Astrocyte (in vitro differentiated cells and primary cell): ENCODE results near the gene TSNAX.

Experiments
- EZH2 ChIP-seq: IDR thresholded peaks from 2 replicates; pipeline ENCODE4 v1.6.1; 2012; ENCODE audit warnings: mild to moderate bottlenecking, low read length, inconsistent platforms; ENCODE audit not compliant: insufficient read depth
- TF ChIP-seq, protein P1 (sequence below): IDR thresholded peaks from 2 replicates; pipeline ENCODE4 v1.5.1; 2011; ENCODE audit warnings: low read depth, mild to moderate bottlenecking, inconsistent platforms, low read length, moderate library complexity; ENCODE audit not compliant: insufficient read depth

DNA sequence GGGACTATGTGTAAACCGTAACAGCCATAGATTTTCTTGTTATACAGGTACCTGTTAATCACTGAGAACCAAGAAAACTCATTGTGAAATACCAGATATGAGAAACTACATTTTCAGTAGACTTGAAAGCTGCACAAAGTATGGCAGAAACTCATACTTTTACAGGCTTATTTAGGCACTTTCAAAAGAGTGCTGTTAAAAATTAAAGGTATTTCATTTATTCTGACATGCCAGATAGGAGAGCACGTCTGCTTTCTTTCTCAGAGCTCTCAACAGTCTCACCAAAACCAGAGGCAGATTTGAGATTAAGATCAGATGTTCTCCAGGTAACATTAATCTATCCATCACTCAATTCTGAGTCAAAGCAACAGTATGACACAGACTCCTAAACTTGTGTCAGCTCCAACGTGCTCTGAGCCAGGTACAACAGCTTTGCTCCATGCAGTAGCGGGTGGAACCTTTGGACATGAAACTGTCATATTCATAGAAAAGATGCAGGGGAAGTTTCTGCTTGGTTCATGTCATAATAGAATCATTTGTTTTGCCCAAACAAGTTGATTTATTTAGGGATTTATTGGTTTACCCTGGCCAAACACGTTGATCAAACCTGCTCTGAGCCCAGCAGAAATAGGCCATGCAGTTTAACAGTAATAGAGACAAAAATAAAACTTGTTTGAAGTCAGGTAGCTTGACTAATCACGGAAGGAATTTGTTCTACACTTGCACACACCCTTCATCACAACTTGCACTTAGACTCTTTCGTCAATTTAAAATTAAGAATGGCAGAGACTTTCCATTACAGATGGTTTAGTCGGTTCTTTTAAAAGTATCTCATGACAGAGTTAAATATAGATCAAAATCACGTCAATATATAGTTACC is 20.8 kb upstream of the TSNAX start:
- TF ChIP-seq EZH2 = no peak
- TF ChIP-seq, protein P1, sequence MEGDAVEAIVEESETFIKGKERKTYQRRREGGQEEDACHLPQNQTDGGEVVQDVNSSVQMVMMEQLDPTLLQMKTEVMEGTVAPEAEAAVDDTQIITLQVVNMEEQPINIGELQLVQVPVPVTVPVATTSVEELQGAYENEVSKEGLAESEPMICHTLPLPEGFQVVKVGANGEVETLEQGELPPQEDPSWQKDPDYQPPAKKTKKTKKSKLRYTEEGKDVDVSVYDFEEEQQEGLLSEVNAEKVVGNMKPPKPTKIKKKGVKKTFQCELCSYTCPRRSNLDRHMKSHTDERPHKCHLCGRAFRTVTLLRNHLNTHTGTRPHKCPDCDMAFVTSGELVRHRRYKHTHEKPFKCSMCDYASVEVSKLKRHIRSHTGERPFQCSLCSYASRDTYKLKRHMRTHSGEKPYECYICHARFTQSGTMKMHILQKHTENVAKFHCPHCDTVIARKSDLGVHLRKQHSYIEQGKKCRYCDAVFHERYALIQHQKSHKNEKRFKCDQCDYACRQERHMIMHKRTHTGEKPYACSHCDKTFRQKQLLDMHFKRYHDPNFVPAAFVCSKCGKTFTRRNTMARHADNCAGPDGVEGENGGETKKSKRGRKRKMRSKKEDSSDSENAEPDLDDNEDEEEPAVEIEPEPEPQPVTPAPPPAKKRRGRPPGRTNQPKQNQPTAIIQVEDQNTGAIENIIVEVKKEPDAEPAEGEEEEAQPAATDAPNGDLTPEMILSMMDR = no peak
